Measurements from ENCODE around the gene RIN3.

Gene RIN3

DNA sequence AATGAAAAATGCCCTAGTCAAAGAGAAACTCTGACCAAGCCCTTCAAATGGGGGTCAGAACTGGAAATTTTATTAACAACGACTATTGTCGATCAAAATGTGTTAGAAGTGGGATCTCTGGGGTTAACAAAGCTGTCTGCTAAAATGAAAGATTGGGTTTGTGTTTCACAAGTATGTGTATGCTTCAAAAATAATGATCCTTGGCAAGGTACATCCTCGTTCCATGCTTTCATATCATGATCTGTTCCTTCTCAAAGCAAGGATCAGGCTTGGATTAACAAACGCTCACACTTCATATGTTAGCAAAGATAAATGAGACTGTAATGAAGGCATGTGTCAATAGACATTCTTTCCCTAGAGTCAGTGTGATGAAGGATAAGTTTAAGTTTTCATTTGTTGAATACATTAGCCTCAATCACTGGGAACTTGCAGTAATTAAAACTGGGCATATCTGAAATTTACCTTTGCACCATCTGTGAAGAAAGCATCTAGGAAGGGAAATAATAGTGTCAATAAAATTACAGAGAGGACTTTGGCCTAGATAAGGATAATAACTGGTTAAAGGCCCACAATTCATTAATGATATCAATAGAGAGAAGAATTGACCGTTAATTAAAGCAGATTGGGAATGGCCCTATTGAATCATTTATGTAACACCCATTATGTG is 91.8 kb downstream of the RIN3 start:
- no peak for DNase-seq (ENCODE audit: low read depth, low spot score)
- in situ Hi-C loops (cut with HindIII; ENCODE audit: low sequenced_read_pairs), result no loop called here

GRCh38 chr14:92607251-92607650 is 93.7 kb downstream of the RIN3 start:
- H3K4me3 ChIP-seq (ENCODE audit: low read depth, low read length), result no peak overlapping the region
- in situ Hi-C loops (cut with HindIII; ENCODE audit: low sequenced_read_pairs), result no loop called here
- DNase-seq (ENCODE audit: low read depth, low spot score), result no peak
- TF ChIP-seq, protein P1, sequence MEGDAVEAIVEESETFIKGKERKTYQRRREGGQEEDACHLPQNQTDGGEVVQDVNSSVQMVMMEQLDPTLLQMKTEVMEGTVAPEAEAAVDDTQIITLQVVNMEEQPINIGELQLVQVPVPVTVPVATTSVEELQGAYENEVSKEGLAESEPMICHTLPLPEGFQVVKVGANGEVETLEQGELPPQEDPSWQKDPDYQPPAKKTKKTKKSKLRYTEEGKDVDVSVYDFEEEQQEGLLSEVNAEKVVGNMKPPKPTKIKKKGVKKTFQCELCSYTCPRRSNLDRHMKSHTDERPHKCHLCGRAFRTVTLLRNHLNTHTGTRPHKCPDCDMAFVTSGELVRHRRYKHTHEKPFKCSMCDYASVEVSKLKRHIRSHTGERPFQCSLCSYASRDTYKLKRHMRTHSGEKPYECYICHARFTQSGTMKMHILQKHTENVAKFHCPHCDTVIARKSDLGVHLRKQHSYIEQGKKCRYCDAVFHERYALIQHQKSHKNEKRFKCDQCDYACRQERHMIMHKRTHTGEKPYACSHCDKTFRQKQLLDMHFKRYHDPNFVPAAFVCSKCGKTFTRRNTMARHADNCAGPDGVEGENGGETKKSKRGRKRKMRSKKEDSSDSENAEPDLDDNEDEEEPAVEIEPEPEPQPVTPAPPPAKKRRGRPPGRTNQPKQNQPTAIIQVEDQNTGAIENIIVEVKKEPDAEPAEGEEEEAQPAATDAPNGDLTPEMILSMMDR (IDR thresholded peaks at IDR 0.05; ENCODE audit: low read depth, low read length), result no peak

More for the DNA sequence above, 91.8 kb downstream of the RIN3 start:
- H3K4me3 ChIP-seq (ENCODE audit: low read depth, low read length), result no peak overlapping the region
- TF ChIP-seq, protein P1 (IDR thresholded peaks at IDR 0.05; ENCODE audit: low read depth, low read length), result no peak

- H3K4me3 ChIP-seq (ENCODE audit: low read depth, low read length), result no peak overlapping the region
- TF ChIP-seq, protein P1 (IDR thresholded peaks at IDR 0.05; ENCODE audit: low read depth, low read length), result no peak
- DNase-seq (ENCODE audit: low read depth, low spot score), result peak; percentile 79
- in situ Hi-C loops (cut with HindIII; ENCODE audit: low sequenced_read_pairs), result no loop called here
Measured at GRCh38 chr14:92607702-92608429, 94.3 kb downstream of the RIN3 start.

- TF ChIP-seq, protein P1 (IDR thresholded peaks at IDR 0.05; ENCODE audit: low read depth, low read length), result no peak
- in situ Hi-C loops (cut with HindIII; ENCODE audit: low sequenced_read_pairs), result no loop called here
- H3K4me3 ChIP-seq (ENCODE audit: low read depth, low read length), result no peak overlapping the region
- DNase-seq (ENCODE audit: low read depth, low spot score), result no peak
Measured at GRCh38 chr14:92609955-92610354, 96.4 kb downstream of the RIN3 start.

GRCh38 chr14:92610849-92611271 is 97.3 kb downstream of the RIN3 start:
- DNase-seq (ENCODE audit: low read depth, low spot score), result no peak
- H3K4me3 ChIP-seq (ENCODE audit: low read depth, low read length), result no peak overlapping the region
- in situ Hi-C loops (cut with HindIII; ENCODE audit: low sequenced_read_pairs), result no loop called here
- TF ChIP-seq, protein P1 (IDR thresholded peaks at IDR 0.05; ENCODE audit: low read depth, low read length), result no peak

GRCh38 chr14:92613008-92613658 is 99.6 kb downstream of the RIN3 start:
- in situ Hi-C loops (cut with HindIII; ENCODE audit: low sequenced_read_pairs), result no loop called here
- TF ChIP-seq, protein P1 (IDR thresholded peaks at IDR 0.05; ENCODE audit: low read depth, low read length), result peak; percentile 86
- H3K4me3 ChIP-seq (ENCODE audit: low read depth, low read length), result no peak overlapping the region

More at GRCh38 chr14:92613008-92613658, 99.6 kb downstream of the RIN3 start:
- no peak for DNase-seq (ENCODE audit: low read depth, low spot score)
